Ovary (tissue), 3 donors: ENCODE data around the gene TBC1D5.

Experiments
- EP300 ChIP-seq: sonication (generic); formaldehyde crosslinking; IDR thresholded peaks from one replicate; pipeline ENCODE4 v1.6.1; 2017; ENCODE audit warnings: antibody characterized with exemption
- POLR2A ChIP-seq: fragments of 450-650 bp; IDR thresholded peaks from one replicate; pipeline ENCODE4 v1.6.1; 2017; ENCODE audit warnings: antibody characterized with exemption, mild to moderate bottlenecking, moderate library complexity
- TF ChIP-seq, protein P1 (sequence below), 3 donors: fragments of 450-650 bp in 2 of 3; fragments of 200-600 bp in 1 of 3; IDR thresholded peaks; one replicate each; pipeline versions ENCODE4 v1.5.1 to v1.8.0; 2016 to 2022; ENCODE audit warnings: antibody characterized with exemption in 3 of 3, mild to moderate bottlenecking in 1 of 3
- donor health status: DM: no; HTN: no; CAD: no.

DNA sequence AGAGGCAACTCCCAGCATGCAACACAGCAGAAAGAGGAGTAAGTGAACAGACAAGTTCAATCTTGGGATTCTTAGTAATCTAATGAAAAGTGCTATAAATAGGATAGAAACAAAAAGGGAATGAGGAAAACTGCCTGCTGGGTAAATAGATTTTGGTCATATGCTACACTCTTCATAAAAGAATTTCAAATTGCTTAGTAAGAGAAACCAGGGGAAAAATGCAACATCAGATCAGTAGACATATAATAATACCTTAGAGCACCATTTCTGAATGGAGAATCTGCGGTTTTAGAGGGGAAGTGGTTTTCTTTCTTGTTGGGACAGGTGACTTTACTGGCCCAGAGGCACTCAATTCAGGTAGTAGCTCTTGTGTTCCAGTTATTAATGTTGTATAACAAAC, 13.4 kb upstream of the TBC1D5 start:
- TF ChIP-seq, protein P1, sequence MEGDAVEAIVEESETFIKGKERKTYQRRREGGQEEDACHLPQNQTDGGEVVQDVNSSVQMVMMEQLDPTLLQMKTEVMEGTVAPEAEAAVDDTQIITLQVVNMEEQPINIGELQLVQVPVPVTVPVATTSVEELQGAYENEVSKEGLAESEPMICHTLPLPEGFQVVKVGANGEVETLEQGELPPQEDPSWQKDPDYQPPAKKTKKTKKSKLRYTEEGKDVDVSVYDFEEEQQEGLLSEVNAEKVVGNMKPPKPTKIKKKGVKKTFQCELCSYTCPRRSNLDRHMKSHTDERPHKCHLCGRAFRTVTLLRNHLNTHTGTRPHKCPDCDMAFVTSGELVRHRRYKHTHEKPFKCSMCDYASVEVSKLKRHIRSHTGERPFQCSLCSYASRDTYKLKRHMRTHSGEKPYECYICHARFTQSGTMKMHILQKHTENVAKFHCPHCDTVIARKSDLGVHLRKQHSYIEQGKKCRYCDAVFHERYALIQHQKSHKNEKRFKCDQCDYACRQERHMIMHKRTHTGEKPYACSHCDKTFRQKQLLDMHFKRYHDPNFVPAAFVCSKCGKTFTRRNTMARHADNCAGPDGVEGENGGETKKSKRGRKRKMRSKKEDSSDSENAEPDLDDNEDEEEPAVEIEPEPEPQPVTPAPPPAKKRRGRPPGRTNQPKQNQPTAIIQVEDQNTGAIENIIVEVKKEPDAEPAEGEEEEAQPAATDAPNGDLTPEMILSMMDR (IDR thresholded peaks at IDR 0.05) = no peak
- TF ChIP-seq POLR2A = no peak
- no peak for TF ChIP-seq EP300
